OCI-LY7 (cell line): ENCODE results near the gene VAC14.

ENCODE experiments used
- EZH2phosphoT487 ChIP-seq: fragments of 200-600 bp; sonication (generic); IDR thresholded peaks from 2 replicates; pipeline ENCODE4 v1.6.1; 2018; ENCODE audit warnings: low read depth, borderline replicate concordance, mild to moderate bottlenecking, mixed run types, antibody characterized with exemption, low read length, moderate library complexity, mixed read lengths
- TF ChIP-seq, protein P1 (sequence below): fragments of 200-600 bp; sonication (generic); conservative IDR thresholded peaks from 2 replicates; pipeline ENCODE4 v1.5.1; 2014; ENCODE audit warnings: mild to moderate bottlenecking, antibody characterized with exemption, low read length, moderate library complexity, mixed read lengths

DNA sequence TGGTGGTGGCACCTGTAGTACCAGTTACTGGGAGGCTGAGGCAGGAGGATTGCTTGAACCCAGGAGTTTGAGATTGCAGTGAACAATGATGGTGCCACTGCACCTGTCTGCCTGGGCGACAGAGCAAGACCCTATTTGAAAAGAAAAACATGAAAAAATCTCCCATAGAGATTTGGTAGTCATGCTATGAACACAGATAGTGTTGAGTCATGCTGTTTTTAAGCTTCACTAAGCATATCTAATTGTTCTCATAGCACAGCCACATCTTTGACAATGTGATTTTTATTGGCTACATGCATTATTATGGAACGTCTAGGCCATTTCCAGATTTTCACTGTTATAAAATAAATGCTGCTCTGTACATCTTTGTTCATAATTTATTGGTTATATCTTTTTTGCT lies 148.6 kb downstream of the VAC14 start:
- TF ChIP-seq, protein P1, sequence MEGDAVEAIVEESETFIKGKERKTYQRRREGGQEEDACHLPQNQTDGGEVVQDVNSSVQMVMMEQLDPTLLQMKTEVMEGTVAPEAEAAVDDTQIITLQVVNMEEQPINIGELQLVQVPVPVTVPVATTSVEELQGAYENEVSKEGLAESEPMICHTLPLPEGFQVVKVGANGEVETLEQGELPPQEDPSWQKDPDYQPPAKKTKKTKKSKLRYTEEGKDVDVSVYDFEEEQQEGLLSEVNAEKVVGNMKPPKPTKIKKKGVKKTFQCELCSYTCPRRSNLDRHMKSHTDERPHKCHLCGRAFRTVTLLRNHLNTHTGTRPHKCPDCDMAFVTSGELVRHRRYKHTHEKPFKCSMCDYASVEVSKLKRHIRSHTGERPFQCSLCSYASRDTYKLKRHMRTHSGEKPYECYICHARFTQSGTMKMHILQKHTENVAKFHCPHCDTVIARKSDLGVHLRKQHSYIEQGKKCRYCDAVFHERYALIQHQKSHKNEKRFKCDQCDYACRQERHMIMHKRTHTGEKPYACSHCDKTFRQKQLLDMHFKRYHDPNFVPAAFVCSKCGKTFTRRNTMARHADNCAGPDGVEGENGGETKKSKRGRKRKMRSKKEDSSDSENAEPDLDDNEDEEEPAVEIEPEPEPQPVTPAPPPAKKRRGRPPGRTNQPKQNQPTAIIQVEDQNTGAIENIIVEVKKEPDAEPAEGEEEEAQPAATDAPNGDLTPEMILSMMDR, result no peak
- no peak for TF ChIP-seq EZH2phosphoT487
